ENCODE measurements around the gene IGFBP5.

GRCh38 chr2:216692636-216693413 is 2.5 kb downstream of the IGFBP5 start:
- TF ChIP-seq USF2 (IDR thresholded peaks at IDR 0.05; ENCODE audit: borderline replicate concordance, low read depth, low read length) (no peak), SMAD5 (IDR thresholded peaks at IDR 0.05; ENCODE audit: low read depth) (no peak), RAD21 (IDR thresholded peaks at IDR 0.05; ENCODE audit: insufficient read depth, low read depth, low read length) (no peak), SMC3 (IDR thresholded peaks at IDR 0.05; ENCODE audit: borderline replicate concordance, low read length) (no peak)
- TF ChIP-seq, protein P1, sequence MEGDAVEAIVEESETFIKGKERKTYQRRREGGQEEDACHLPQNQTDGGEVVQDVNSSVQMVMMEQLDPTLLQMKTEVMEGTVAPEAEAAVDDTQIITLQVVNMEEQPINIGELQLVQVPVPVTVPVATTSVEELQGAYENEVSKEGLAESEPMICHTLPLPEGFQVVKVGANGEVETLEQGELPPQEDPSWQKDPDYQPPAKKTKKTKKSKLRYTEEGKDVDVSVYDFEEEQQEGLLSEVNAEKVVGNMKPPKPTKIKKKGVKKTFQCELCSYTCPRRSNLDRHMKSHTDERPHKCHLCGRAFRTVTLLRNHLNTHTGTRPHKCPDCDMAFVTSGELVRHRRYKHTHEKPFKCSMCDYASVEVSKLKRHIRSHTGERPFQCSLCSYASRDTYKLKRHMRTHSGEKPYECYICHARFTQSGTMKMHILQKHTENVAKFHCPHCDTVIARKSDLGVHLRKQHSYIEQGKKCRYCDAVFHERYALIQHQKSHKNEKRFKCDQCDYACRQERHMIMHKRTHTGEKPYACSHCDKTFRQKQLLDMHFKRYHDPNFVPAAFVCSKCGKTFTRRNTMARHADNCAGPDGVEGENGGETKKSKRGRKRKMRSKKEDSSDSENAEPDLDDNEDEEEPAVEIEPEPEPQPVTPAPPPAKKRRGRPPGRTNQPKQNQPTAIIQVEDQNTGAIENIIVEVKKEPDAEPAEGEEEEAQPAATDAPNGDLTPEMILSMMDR (IDR thresholded peaks at IDR 0.05 in 2 of 3, conservative IDR thresholded peaks at IDR 0.05 in 1 of 3; ENCODE audit: control insufficient read depth in 2 of 3, extremely low read depth in 1 of 3, insufficient read depth in 1 of 3, low read depth in 3 of 3, low read length in 3 of 3) = no peak

Measured in GM12878 (cell line).